H1 (cell line): ENCODE results near the gene CREG2.

ENCODE experiments used
- CHD2 ChIP-seq: IDR thresholded peaks from 2 replicates; pipeline ENCODE4 v1.6.1; 2012; ENCODE audit warnings: low read length, improper control_type of control experiment
- TF ChIP-seq, protein P1 (sequence below), 3 experiments: IDR thresholded peaks; 1 replicate in 2 of 3; 2 replicates in 1 of 3; pipeline versions ENCODE4 v1.5.1 to v1.6.1; 2011; ENCODE audit warnings: low read length in 3 of 3, mild to moderate bottlenecking in 3 of 3, inconsistent platforms in 2 of 3, low read depth in 1 of 3, moderate library complexity in 1 of 3; ENCODE audit not compliant: insufficient read depth in 1 of 3; ENCODE audit errors: control extremely low read depth in 1 of 3

DNA sequence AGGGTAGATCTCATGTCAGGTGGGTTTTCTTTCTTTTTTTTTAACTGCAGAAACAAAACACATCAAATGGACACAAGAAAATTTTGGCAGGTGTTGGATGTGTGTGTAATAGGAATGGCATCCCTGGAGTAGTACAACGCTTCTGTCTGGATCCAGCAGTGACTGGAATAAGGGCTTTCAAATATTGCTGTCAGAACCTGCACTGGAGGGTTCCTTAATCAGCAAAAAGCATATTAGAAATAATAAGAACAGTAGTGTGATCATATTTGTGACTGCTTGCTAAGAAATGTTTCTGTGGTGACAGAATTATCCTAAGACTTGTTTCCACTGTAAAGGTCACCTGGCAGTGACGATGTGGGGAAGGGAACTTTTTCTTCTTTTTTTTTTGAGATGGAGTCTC, 30.8 kb downstream of the CREG2 start:
- TF ChIP-seq, protein P1, sequence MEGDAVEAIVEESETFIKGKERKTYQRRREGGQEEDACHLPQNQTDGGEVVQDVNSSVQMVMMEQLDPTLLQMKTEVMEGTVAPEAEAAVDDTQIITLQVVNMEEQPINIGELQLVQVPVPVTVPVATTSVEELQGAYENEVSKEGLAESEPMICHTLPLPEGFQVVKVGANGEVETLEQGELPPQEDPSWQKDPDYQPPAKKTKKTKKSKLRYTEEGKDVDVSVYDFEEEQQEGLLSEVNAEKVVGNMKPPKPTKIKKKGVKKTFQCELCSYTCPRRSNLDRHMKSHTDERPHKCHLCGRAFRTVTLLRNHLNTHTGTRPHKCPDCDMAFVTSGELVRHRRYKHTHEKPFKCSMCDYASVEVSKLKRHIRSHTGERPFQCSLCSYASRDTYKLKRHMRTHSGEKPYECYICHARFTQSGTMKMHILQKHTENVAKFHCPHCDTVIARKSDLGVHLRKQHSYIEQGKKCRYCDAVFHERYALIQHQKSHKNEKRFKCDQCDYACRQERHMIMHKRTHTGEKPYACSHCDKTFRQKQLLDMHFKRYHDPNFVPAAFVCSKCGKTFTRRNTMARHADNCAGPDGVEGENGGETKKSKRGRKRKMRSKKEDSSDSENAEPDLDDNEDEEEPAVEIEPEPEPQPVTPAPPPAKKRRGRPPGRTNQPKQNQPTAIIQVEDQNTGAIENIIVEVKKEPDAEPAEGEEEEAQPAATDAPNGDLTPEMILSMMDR (IDR thresholded peaks at IDR 0.05; ENCODE audit: control extremely low read depth in 1 of 3, insufficient read depth in 1 of 3, low read depth in 1 of 3, low read length in 3 of 3), result no peak
- no peak for TF ChIP-seq CHD2
